Measurements from ENCODE around the gene SPATA33.

Gene SPATA33

DNA sequence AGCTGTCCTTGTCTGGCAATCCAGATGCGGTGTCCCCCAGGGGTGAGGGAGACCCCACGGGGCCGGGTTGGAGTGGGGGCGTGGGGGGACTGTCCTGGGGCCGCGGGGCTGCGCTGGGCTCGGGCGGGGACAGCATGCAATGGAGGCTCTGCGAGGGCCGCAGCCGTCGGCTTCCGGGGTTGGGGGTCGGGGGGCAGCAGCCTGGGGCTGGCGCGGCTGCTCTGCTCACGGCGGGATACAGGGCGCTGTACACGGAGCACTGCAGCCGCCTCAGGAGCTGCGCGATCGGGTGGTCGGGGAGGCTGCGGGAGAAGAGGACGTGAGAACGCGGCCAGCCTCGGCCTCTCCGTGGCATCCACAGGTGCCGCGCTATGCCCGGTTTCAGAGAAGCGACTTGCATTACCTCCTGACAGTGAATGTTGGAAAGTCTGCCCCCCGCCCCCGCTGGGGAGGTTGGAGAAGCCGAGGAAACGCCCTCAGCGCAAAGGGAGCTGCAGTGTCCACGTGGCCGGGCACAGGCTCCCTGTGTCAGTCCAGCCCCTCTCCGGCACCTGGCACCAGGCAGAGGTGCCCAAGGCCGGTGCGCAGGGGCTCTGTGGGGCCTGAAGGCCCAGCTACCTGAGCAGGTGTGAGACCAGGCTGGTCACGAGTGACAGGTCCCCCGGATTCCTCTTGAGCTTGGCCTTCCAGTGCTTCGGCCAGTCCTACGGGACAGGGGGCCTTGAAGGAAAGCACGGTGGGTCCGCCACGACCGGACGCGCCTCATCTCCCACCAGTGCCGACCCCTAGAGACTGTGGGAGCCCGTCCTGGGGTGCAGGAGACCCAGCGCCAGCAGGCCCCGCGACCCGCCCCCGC, 53.3 kb downstream of the SPATA33 start:
- H3K4me1 ChIP-seq: peaks cover 0 to 16% (median 8%) of the 10 kb centered on the region in 4 donors
- no peak overlapping the region for H3K4me3 ChIP-seq
- H3K27me3 ChIP-seq: peaks cover 0 to 18% of the 10 kb centered on the region in 2 donors
- TF ChIP-seq CTCF (IDR thresholded peaks at IDR 0.05): no peak
- DNase-seq: no peak
- no peaks in the 10 kb centered on the region for H3K9me3 ChIP-seq
- H3K27ac ChIP-seq: no peak overlapping the region
- H3K36me3 ChIP-seq: peaks cover 0 to under 1% (median 0%) of the 10 kb centered on the region in 3 donors
- intact Hi-C loops (cut with DNase I; ENCODE audit: low total_unique reads): no loop called here

DNA sequence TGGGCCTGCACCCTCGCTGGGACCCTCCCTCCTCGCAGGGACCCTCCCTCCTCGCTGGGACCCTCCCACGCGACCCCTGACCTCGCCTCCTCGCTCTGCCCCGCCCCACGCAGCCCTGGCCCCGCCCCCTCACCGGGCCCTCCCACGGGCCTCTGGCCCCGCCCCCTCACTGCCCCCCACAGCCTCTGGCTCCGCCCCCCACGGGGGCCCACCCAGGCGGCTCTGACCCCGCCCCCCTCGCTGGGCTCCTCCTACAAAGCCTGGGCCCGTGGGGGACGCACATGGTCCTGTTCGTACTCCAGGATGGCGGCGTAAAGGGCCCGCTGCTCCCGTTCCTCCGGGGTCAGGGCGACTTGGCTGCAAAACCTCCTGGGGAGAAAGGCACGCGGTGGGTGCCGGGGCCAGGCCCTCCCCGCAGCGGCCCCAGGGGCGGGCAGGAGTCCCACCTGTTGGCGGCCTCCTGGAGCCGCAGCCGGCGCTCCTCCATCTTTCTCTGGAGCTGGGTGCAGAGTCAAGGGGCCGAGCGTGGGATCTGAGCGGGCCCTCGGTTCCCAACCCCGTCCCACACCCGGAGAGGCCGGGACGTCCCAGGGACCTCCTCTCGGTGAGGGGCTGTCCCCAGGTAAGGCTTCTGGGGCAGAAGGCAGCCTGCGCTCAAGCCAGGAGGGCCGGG, 54.1 kb downstream of the SPATA33 start:
- no peak for TF ChIP-seq CTCF (IDR thresholded peaks at IDR 0.05)
- Histone ChIP-seq H3K36me3 (peaks cover 0 to 7% (median 0%) of the 10 kb centered on the region in 3 donors), H3K27me3 (peaks cover 0 to 15% of the 10 kb centered on the region in 2 donors), H3K9me3 (no peaks in the 10 kb centered on the region), H3K4me1 (peaks cover 0 to 13% (median 6%) of the 10 kb centered on the region in 4 donors), H3K27ac (no peak overlapping the region), H3K4me3 (no peak overlapping the region)
- intact Hi-C loops (cut with DNase I; ENCODE audit: low total_unique reads): no loop called here
- DNase-seq: no peak

- Histone ChIP-seq H3K9me3 (no peaks in the 10 kb centered on the region), H3K4me1 (peaks cover 0 to 13% (median 6%) of the 10 kb centered on the region in 4 donors), H3K4me3 (no peak overlapping the region), H3K36me3 (peaks cover 0 to 7% (median 0%) of the 10 kb centered on the region in 3 donors), H3K27me3 (peaks cover 0 to 15% of the 10 kb centered on the region in 2 donors), H3K27ac (no peak overlapping the region)
- intact Hi-C loops (cut with DNase I; ENCODE audit: low total_unique reads): no loop called here
- DNase-seq: no peak
- TF ChIP-seq CTCF (IDR thresholded peaks at IDR 0.05): no peak
Measured at GRCh38 chr16:89712274-89712781, 54.7 kb downstream of the SPATA33 start.

DNA sequence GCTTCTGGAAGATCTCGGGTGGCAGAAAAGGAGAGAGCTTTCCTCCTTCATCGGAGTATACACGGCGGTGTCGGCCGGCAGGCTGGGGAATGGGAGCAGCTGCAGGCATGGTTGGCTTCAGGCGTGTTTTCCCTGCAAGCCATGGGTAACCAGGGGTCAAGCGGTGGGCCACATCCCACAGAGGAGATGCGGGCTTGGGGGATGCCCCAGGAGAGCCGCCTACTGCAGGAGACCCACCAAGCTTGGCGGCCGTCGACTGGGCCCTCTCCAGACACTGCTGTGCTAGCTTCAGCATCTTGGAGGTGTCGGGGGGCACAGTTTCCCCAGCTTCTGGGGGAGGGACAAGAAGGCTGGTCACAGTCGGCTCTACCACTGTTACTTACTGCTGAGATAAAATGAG, 58.9 kb downstream of the SPATA33 start:
- Histone ChIP-seq H3K4me3 (no peak overlapping the region), H3K4me1 (peaks cover 0 to 20% (median 13%) of the 10 kb centered on the region in 4 donors), H3K36me3 (peaks cover 0 to 7% (median 0%) of the 10 kb centered on the region in 3 donors), H3K27me3 (peaks cover 0 to 17% of the 10 kb centered on the region in 2 donors), H3K9me3 (no peaks in the 10 kb centered on the region), H3K27ac (no peak overlapping the region)
- no peak for DNase-seq
- no peak for TF ChIP-seq CTCF (IDR thresholded peaks at IDR 0.05)
- intact Hi-C loops (cut with DNase I; ENCODE audit: low total_unique reads): no loop called here

DNA sequence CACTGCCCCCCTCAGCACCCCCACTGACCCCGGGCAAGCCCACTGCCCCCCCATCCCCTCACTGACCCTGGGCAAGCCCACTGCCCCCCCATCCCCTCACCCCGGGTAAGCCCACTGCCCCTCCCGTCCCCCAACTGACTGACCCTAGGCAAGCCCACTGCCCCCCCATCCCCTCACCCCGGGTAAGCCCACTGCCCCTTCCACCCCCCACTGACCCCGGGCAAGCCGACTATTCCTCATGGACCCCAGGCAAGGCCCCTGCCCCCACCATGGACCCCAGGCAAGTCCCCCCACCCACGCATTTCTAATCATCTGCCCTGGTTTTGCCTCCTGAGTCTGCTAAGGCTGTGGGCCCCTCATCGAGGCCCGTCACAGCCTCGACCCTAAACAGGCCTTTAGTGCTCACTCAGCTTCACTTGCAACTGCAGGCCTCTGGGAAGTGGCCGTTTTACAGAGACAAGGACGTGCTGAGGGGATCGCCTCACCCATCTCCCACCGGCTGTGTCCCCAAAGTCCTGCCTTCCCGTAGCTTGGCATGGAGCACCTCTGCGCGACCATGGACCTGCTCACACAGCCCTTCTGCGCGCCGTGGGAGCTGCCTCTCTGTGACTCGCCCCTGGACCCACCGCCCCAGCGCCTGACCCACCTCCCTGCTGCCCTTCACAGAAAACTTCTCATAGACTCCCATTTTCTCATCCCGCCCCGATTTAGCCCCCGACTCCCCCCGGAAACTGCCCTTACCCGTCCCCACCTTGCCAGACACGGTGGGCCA, 59.5 kb downstream of the SPATA33 start:
- Histone ChIP-seq H3K27ac (no peak overlapping the region), H3K4me3 (no peak overlapping the region), H3K9me3 (no peaks in the 10 kb centered on the region), H3K36me3 (peaks cover 0 to 7% (median 0%) of the 10 kb centered on the region in 3 donors), H3K27me3 (peaks cover 0 to 12% of the 10 kb centered on the region in 2 donors), H3K4me1 (peaks cover 0 to 16% (median 11%) of the 10 kb centered on the region in 4 donors)
- TF ChIP-seq CTCF (IDR thresholded peaks at IDR 0.05): no peak
- intact Hi-C loops (cut with DNase I; ENCODE audit: low total_unique reads): no loop called here
- DNase-seq: no peak

Measured in tibial artery (tissue), 4 donors.